HepG2 (cell line): ENCODE results near the gene HMMR. TPM values are rescaled to one million over a fixed set of nuclear protein-coding genes. Genes with fewer than 3 reads are reported as not detected.

Source experiments
- CC2D1A ChIP-seq: sonication (generic); formaldehyde crosslinking; IDR thresholded peaks from 2 replicates; pipeline ENCODE4 v1.8.1; 2023; ENCODE audit warnings: mild to moderate bottlenecking, missing genetic modification reagents
- CCAR2 ChIP-seq: fragments of 200-400 bp; formaldehyde crosslinking; optimal IDR thresholded peaks from 2 replicates; pipeline ENCODE3; 2018; ENCODE audit warnings: low read depth, mild to moderate bottlenecking, low read length, moderate library complexity
- GABPB1 ChIP-seq: IDR thresholded peaks from 2 replicates; pipeline ENCODE4 v1.6.1; 2016; ENCODE audit warnings: mild to moderate bottlenecking, missing genetic modification reagents, moderate library complexity, missing compliant biosample characterization
- PPARG ChIP-seq: conservative IDR thresholded peaks from 2 replicates; pipeline ENCODE4 v1.6.1; 2016; ENCODE audit warnings: missing biosample characterization, missing genetic modification reagents
- TCF7L2 ChIP-seq: IDR thresholded peaks from 2 replicates; pipeline ENCODE4 v1.6.1; 2011; ENCODE audit warnings: mild to moderate bottlenecking, low read depth, low read length, moderate library complexity
- TP53 ChIP-seq: sonication (generic); formaldehyde crosslinking; conservative IDR thresholded peaks from 2 replicates; pipeline ENCODE4 v1.4.0; 2020; ENCODE audit warnings: missing genetic modification reagents
- ZBTB49 ChIP-seq: sonication (generic); formaldehyde crosslinking; IDR thresholded peaks from 2 replicates; pipeline ENCODE4 v1.4.0; 2020; ENCODE audit warnings: missing genetic modification reagents, borderline replicate concordance
- ZHX1 ChIP-seq: sonication (generic); formaldehyde crosslinking; IDR thresholded peaks from 2 replicates; pipeline ENCODE4 v1.8.1; 2022; ENCODE audit warnings: low read depth, mild to moderate bottlenecking, missing genetic modification reagents
- ZNF136 ChIP-seq: sonication (generic); formaldehyde crosslinking; IDR thresholded peaks from 2 replicates; pipeline ENCODE4 v1.8.1; 2022; ENCODE audit warnings: low read depth, mild to moderate bottlenecking, moderate library complexity, missing genetic modification reagents
- ZNF570 ChIP-seq: sonication (generic); formaldehyde crosslinking; IDR thresholded peaks from 2 replicates; pipeline ENCODE4 v1.4.0; 2020; ENCODE audit warnings: mild to moderate bottlenecking, missing genetic modification reagents, borderline replicate concordance
- polyA plus RNA-seq, 8 experiments: library from polyadenylated mRNA; depleted of rRNA in 3 of 8; stranded (reverse) in 7 of 8; unstranded in 1 of 8; fragments of >200 nt; fragmentation: Illumina TruSeq in 4 of 8; extraction: Trizol in 4 of 8; gene quantifications; 2 replicates each; pipeline versions ENCODE4 v1.2.1 to v1.2.3, GENCODE V29; 2011 to 2016; ENCODE audit warnings: low read depth in 4 of 8, missing spikeins in 1 of 8, mixed read lengths in 1 of 8; ENCODE audit not compliant: insufficient read depth in 1 of 8
- total RNA-seq, 5 experiments: library from RNA; depleted of rRNA; stranded (reverse); fragments of >200 nt; fragmentation: Illumina TruSeq; extraction: Trizol; gene quantifications; 2 replicates each; pipeline ENCODE4 v1.2.3, GENCODE V29; 2016; ENCODE audit warnings: low read depth in 1 of 5
- TF ChIP-seq, protein P1 (sequence below): sonication (generic); formaldehyde crosslinking; IDR thresholded peaks from 2 replicates; pipeline ENCODE4 v1.4.0; 2020; ENCODE audit warnings: missing genetic modification reagents, mild to moderate bottlenecking, borderline replicate concordance
- TF ChIP-seq, protein P2 (sequence below): sonication (generic); formaldehyde crosslinking; IDR thresholded peaks from 2 replicates; pipeline ENCODE4 v1.4.0; 2020; ENCODE audit warnings: mild to moderate bottlenecking, low read depth, missing genetic modification reagents
- TF ChIP-seq, protein P3 (sequence below): sonication (generic); formaldehyde crosslinking; IDR thresholded peaks from 2 replicates; pipeline ENCODE4 v1.5.0; 2020; ENCODE audit warnings: mild to moderate bottlenecking, missing genetic modification reagents, borderline replicate concordance

HMMR gene
- total and polyA plus RNA-seq, 2 of the 13 experiments (the other 11 are each of a cell fraction or from before 2014, with no cell fraction given): 8.5 to 48.3 TPM

DNA sequence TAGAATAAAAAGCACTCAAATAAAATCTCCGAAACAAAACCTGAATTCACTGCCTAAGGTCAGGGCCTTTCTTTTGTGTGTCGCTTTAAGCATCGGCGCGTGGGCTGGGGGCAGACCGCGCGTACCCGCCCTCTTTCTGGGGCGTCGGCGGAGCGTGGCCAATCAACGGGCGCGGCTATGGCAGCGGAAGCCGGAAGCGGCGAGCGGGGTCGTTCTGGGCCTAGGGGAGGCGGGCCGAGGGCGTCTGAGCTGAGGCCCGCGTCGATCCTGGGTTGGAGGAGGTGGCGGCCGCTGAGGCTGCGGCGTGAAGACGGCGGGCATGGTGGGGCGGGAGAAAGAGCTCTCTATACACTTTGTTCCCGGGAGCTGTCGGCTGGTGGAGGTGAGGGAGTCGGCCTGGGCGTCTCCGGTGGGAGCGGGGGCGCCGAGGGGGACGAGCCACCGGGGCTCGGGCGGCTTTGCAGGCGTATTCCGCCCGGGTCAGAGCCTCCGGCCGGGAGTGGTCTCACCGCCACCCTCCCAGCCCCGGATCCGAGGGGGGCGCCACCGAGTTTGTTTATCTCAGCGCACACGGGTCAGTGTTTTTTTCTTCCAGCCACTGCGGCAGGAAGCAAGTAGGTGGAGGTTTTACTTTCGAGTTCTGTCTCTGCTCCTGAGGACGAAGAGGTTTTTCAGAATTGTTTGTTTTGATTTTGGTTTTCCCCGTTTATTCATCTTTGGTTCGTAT is 45.1 kb downstream of the HMMR start, which contains the start of gene MAT2B (continued):
- TF ChIP-seq ZNF570 (CRISPR knock-in tag) (no peak), GABPB1 (peak; percentile 96), ZNF136 (CRISPR knock-in tag) (no peak; the same call in 1 of the 2 replicates), ZBTB49 (CRISPR knock-in tag) (no peak), CC2D1A (CRISPR knock-in tag) (no peak), PPARG (CRISPR knock-in tag) (no peak), CCAR2 (no peak), TP53 (CRISPR knock-in tag) (no peak), TCF7L2 (no peak), ZHX1 (CRISPR knock-in tag) (no peak)
- TF ChIP-seq, protein P1, sequence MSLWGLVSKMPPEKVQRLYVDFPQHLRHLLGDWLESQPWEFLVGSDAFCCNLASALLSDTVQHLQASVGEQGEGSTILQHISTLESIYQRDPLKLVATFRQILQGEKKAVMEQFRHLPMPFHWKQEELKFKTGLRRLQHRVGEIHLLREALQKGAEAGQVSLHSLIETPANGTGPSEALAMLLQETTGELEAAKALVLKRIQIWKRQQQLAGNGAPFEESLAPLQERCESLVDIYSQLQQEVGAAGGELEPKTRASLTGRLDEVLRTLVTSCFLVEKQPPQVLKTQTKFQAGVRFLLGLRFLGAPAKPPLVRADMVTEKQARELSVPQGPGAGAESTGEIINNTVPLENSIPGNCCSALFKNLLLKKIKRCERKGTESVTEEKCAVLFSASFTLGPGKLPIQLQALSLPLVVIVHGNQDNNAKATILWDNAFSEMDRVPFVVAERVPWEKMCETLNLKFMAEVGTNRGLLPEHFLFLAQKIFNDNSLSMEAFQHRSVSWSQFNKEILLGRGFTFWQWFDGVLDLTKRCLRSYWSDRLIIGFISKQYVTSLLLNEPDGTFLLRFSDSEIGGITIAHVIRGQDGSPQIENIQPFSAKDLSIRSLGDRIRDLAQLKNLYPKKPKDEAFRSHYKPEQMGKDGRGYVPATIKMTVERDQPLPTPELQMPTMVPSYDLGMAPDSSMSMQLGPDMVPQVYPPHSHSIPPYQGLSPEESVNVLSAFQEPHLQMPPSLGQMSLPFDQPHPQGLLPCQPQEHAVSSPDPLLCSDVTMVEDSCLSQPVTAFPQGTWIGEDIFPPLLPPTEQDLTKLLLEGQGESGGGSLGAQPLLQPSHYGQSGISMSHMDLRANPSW (CRISPR knock-in tag): peak; percentile 73; the same call in 1 of the 2 replicates
- TF ChIP-seq, protein P2, sequence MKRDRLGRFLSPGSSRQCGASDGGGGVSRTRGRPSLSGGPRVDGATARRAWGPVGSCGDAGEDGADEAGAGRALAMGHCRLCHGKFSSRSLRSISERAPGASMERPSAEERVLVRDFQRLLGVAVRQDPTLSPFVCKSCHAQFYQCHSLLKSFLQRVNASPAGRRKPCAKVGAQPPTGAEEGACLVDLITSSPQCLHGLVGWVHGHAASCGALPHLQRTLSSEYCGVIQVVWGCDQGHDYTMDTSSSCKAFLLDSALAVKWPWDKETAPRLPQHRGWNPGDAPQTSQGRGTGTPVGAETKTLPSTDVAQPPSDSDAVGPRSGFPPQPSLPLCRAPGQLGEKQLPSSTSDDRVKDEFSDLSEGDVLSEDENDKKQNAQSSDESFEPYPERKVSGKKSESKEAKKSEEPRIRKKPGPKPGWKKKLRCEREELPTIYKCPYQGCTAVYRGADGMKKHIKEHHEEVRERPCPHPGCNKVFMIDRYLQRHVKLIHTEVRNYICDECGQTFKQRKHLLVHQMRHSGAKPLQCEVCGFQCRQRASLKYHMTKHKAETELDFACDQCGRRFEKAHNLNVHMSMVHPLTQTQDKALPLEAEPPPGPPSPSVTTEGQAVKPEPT (CRISPR knock-in tag): no peak
- TF ChIP-seq, protein P3, sequence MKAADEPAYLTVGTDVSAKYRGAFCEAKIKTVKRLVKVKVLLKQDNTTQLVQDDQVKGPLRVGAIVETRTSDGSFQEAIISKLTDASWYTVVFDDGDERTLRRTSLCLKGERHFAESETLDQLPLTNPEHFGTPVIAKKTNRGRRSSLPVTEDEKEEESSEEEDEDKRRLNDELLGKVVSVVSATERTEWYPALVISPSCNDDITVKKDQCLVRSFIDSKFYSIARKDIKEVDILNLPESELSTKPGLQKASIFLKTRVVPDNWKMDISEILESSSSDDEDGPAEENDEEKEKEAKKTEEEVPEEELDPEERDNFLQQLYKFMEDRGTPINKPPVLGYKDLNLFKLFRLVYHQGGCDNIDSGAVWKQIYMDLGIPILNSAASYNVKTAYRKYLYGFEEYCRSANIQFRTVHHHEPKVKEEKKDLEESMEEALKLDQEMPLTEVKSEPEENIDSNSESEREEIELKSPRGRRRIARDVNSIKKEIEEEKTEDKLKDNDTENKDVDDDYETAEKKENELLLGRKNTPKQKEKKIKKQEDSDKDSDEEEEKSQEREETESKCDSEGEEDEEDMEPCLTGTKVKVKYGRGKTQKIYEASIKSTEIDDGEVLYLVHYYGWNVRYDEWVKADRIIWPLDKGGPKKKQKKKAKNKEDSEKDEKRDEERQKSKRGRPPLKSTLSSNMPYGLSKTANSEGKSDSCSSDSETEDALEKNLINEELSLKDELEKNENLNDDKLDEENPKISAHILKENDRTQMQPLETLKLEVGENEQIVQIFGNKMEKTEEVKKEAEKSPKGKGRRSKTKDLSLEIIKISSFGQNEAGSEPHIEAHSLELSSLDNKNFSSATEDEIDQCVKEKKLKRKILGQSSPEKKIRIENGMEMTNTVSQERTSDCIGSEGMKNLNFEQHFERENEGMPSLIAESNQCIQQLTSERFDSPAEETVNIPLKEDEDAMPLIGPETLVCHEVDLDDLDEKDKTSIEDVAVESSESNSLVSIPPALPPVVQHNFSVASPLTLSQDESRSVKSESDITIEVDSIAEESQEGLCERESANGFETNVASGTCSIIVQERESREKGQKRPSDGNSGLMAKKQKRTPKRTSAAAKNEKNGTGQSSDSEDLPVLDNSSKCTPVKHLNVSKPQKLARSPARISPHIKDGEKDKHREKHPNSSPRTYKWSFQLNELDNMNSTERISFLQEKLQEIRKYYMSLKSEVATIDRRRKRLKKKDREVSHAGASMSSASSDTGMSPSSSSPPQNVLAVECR (CRISPR knock-in tag): peak; percentile 90; the same call in 1 of the 2 replicates
